Adipocyte (in vitro differentiated cells): ENCODE measurements around the gene FBXW10.
"Not testable (repeated sequence)": the region's sequence is repeated elsewhere in the genome, so short reads cannot be mapped to it uniquely, and the experiment has no call there.

Experiments used
- DNase-seq: peaks from one replicate; pipeline ENCODE4 v3.0.0-alpha.2; 2015; ENCODE audit warnings: low read depth
- H3K27me3 ChIP-seq: replicated peaks from 2 replicates; pipeline ENCODE4 v1.7.0; 2013; ENCODE audit warnings: mild to moderate bottlenecking, low read length, moderate library complexity; ENCODE audit not compliant: control insufficient read depth, insufficient read depth
- H3K36me3 ChIP-seq: 2 replicates; pipeline ENCODE4 v1.7.0; 2013; ENCODE audit warnings: low read length, mild to moderate bottlenecking, moderate library complexity; ENCODE audit not compliant: control insufficient read depth, insufficient read depth, severe bottlenecking
- H3K4me1 ChIP-seq: 2 replicates; pipeline ENCODE4 v1.7.0; 2013; ENCODE audit warnings: mild to moderate bottlenecking, low read length, moderate library complexity; ENCODE audit not compliant: control insufficient read depth, insufficient read depth
- H3K4me3 ChIP-seq: 2 replicates; pipeline ENCODE4 v1.7.0; 2013; ENCODE audit warnings: mild to moderate bottlenecking, low read length, moderate library complexity
- H3K9ac ChIP-seq: 2 replicates; pipeline ENCODE4 v1.7.0; 2013; ENCODE audit warnings: mild to moderate bottlenecking, low read length, moderate library complexity
- H3K9me3 ChIP-seq: 2 replicates; pipeline ENCODE4 v1.7.0; 2013; ENCODE audit warnings: mild to moderate bottlenecking, low read length, moderate library complexity; ENCODE audit not compliant: control insufficient read depth

FBXW10 gene

GRCh38 chr17:18743699-18744421, at the start of gene FBXW10:
FBXW10 (plus strand) TSS chr17:18744054; CDS start chr17:18744245, 191 bp downstream.
- not testable (repeated sequence) for H3K27me3 ChIP-seq, H3K36me3 ChIP-seq, H3K9me3 ChIP-seq, DNase-seq, H3K4me1 ChIP-seq, H3K9ac ChIP-seq
- H3K4me3 ChIP-seq = peak within 1 kb of the TSS; percentile 52

- not testable (repeated sequence) for H3K9me3 ChIP-seq, H3K4me1 ChIP-seq, H3K4me3 ChIP-seq, H3K36me3 ChIP-seq, H3K27me3 ChIP-seq, H3K9ac ChIP-seq, DNase-seq
Observed at GRCh38 chr17:18695143-18695542, 48.7 kb upstream of the FBXW10 start.

- not testable (repeated sequence) for H3K9me3 ChIP-seq, H3K4me1 ChIP-seq, DNase-seq, H3K36me3 ChIP-seq, H3K27me3 ChIP-seq
- peak overlapping the region; percentile 81 for H3K9ac ChIP-seq
- peak overlapping the region; percentile 83 for H3K4me3 ChIP-seq
Observed at GRCh38 chr17:18698473-18699103, 45.3 kb upstream of the FBXW10 start.

- not testable (repeated sequence) for H3K4me3 ChIP-seq, H3K4me1 ChIP-seq, H3K9ac ChIP-seq, H3K9me3 ChIP-seq, H3K36me3 ChIP-seq, H3K27me3 ChIP-seq, DNase-seq
Observed at GRCh38 chr17:18705955-18706354, 37.9 kb upstream of the FBXW10 start.

- peak; percentile 24 for DNase-seq
- not testable (repeated sequence) for H3K27me3 ChIP-seq, H3K4me3 ChIP-seq, H3K36me3 ChIP-seq, H3K9me3 ChIP-seq, H3K4me1 ChIP-seq, H3K9ac ChIP-seq
Observed at GRCh38 chr17:18708215-18708614, 35.6 kb upstream of the FBXW10 start.

DNA sequence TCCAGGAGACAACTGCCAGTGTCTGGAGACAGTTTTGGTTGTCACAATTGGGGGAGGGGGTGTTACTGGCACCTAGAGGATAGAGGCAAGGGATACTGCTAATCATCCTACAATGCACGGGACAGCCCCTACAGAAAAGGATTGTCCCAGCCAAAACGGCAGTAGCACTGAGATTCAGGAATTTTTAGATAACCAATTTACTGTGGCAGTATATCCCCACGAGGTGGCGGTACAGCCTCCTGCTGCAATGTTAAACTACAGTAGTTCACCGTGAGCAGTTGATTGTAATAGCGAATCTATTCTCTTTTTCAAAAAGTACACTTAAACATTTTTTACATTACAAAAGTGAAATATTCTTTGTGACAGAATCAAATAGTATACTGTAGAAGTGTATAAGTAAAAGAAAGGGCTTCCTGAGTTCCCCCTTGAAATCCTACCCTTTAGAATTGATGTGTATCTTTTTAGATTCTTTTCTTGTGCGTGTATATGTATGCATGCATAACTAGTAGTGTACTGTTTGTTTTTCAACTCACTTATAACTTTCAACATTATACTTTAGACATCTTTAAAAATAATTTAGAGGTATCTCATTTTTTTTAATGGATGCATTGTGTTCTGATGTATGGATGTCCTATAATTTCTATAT, 31.4 kb upstream of the FBXW10 start:
- H3K27me3 ChIP-seq, H3K4me1 ChIP-seq, H3K9ac ChIP-seq, H3K36me3 ChIP-seq, H3K9me3 ChIP-seq, H3K4me3 ChIP-seq: not testable (repeated sequence)
- peak; percentile 82 for DNase-seq

GRCh38 chr17:18718643-18719427, 25.0 kb upstream of the FBXW10 start:
- H3K9me3 ChIP-seq, H3K4me1 ChIP-seq, H3K36me3 ChIP-seq, H3K4me3 ChIP-seq, H3K27me3 ChIP-seq, H3K9ac ChIP-seq: not testable (repeated sequence)
- peak; percentile 19 for DNase-seq

DNA sequence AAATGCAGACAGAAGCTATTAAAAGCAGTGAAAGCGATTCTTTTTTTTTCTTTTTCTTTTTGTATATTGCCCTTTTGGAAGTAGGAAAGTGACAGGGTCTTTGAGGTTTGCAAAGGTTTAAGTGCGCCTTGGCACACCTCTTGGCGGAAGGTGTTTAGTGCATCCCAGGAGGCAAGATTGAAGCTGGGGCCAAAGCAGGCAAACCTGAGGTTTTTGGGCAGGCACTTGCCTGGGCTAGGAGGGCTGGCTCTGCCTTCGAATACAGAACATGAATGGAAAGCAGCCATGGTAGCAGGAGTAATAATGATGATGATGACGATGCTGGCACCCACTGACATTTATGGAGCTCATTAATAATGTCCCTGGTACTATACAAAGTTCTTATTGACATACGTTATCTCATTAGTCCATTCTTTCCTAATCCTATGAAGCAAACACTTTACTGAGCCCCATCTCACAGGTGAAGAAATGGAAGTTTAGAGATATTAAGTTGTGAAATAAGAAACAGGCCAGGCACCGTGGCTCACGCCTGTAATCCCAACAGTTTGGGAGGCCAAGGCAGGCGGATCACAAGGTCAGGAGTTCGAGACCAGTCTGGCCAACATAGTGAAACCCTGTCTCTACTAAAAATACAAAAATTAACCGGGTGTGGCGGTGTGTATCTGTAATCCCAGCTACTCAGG, 24.3 kb upstream of the FBXW10 start:
- H3K4me3 ChIP-seq, DNase-seq, H3K27me3 ChIP-seq, H3K36me3 ChIP-seq, H3K9me3 ChIP-seq, H3K9ac ChIP-seq, H3K4me1 ChIP-seq: not testable (repeated sequence)

DNA sequence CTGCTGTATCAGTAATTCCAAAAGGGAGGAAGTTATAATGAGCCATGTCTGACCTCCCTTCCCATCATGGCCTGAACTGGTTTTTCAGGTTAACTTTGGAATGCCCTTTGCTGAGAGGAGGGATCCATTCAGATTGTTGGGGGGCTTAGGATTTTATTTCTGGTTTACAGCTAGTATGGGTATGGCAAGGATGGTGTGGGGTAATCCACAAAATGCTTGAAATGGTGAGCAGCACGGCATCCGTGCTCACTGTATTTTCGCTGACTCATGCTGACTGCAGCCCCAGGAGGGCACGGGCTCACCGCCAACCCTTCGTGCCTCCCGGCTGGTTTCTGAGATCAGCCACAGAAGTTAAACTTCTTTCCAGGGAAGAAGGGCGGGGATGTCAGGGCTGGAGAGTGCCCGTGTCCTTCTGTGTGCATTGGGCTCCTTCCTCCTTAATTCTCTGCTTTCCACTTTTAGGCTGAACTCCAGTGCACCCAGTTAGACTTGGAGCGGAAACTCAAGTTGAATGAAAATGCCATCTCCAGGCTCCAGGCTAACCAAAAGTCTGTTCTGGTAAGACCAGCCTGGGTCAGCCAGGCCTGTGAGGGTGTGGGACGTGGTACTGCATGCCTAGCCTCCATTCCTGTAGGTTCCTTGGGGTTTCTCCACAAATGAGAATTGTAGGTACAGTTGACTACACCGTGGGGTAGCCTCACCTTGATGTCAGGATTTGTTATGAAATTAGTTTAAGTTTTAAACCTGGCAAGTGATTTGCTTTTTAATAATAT, 21.9 kb upstream of the FBXW10 start:
- not testable (repeated sequence) for H3K27me3 ChIP-seq, DNase-seq, H3K4me1 ChIP-seq, H3K36me3 ChIP-seq, H3K4me3 ChIP-seq, H3K9ac ChIP-seq, H3K9me3 ChIP-seq

DNA sequence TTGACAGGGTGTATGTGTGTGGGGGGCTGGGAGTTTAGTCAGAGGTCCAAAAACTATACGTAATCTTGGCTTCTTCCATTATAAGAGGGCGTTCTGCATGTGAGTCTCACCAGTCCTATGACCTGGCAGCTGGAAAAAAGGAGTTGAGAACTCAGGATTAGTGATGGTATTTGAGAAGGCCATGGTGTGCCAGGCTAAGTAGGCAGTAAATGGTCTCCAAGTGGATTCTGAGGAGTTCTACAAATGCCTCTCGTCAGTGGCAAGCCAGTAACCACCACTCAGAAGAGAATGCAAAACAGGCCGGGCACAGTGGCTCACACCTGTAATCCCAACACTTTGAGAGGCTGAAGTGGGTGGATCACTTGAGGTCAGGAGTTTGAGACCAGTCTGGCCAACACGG, 21.2 kb upstream of the FBXW10 start:
- H3K4me3 ChIP-seq, H3K4me1 ChIP-seq, H3K27me3 ChIP-seq, H3K9me3 ChIP-seq, DNase-seq, H3K36me3 ChIP-seq, H3K9ac ChIP-seq: not testable (repeated sequence)
